DMS 273 (cell line): Measurements from ENCODE around the gene OSBPL10.
"Not testable (repeated sequence)": the region's sequence is repeated elsewhere in the genome, so short reads cannot be mapped to it uniquely, and the experiment has no call there.

ENCODE experiments used
- DNase-seq: peaks from one replicate; lab custom pipeline; 2025; ENCODE audit not compliant: unreplicated experiment; lab: John Stamatoyannopoulos, UW

Gene OSBPL10

GRCh38 chr3:31992995-31993394, 11.9 kb upstream of the OSBPL10 start:
- not testable (repeated sequence) for DNase-seq

GRCh38 chr3:31988271-31988670, 7.2 kb upstream of the OSBPL10 start:
- no peak for DNase-seq

GRCh38 chr3:31985831-31986230, 4.8 kb upstream of the OSBPL10 start:
- no peak for DNase-seq

GRCh38 chr3:31984321-31984720, 3.3 kb upstream of the OSBPL10 start:
- no peak for DNase-seq

GRCh38 chr3:31980530-31981205, 394 bp downstream of the OSBPL10 start:
- peak; percentile 78 for DNase-seq

- DNase-seq = no peak
These were observed 1.9 kb downstream of the OSBPL10 start for GRCh38 chr3:31979001-31979697.

- no peak for DNase-seq
These were observed 2.5 kb downstream of the OSBPL10 start for GRCh38 chr3:31978553-31978952.

GRCh38 chr3:31977736-31978135, 3.3 kb downstream of the OSBPL10 start:
- DNase-seq = no peak

GRCh38 chr3:31976302-31976701, 4.8 kb downstream of the OSBPL10 start:
- DNase-seq = no peak

GRCh38 chr3:31974964-31975363, 6.1 kb downstream of the OSBPL10 start:
- DNase-seq = no peak

- DNase-seq = no peak
These were observed 6.6 kb downstream of the OSBPL10 start for GRCh38 chr3:31974471-31974870.

- DNase-seq = no peak
These were observed 7.2 kb downstream of the OSBPL10 start for GRCh38 chr3:31973837-31974236.

GRCh38 chr3:31973081-31973480, 8.0 kb downstream of the OSBPL10 start:
- DNase-seq = no peak

GRCh38 chr3:31971607-31972006, 9.5 kb downstream of the OSBPL10 start:
- DNase-seq = no peak

GRCh38 chr3:31968927-31969418, 12.1 kb downstream of the OSBPL10 start:
- peak; percentile 15 for DNase-seq

- no peak for DNase-seq
These were observed 12.6 kb downstream of the OSBPL10 start for GRCh38 chr3:31968369-31968926.

- no peak for DNase-seq
These were observed 13.5 kb downstream of the OSBPL10 start for GRCh38 chr3:31967592-31967991.

GRCh38 chr3:31966978-31967591, 14.0 kb downstream of the OSBPL10 start:
- DNase-seq = no peak

- DNase-seq = no peak
These were observed 18.3 kb downstream of the OSBPL10 start for GRCh38 chr3:31962801-31963205.

- peak; percentile 42 for DNase-seq
These were observed 20.1 kb downstream of the OSBPL10 start for GRCh38 chr3:31960793-31961431.
